Testis (tissue), 5 donors: ENCODE measurements around the gene REPS2. TPM values are rescaled to one million over a fixed set of nuclear protein-coding genes. Genes with fewer than 3 reads are reported as not detected.
A peak's percentile ranks its signal among the peaks of the same experiment; 100 is the strongest.

Source experiments
- DNase-seq: peaks from one replicate; pipeline ENCODE4 v3.0.0-alpha.2; 2019
- H3K27ac ChIP-seq, 2 donors: fragments of 200-600 bp; sonication (generic); one replicate each; pipeline ENCODE4 v1.5.1; 2019
- H3K27me3 ChIP-seq: fragments of 200-600 bp; sonication (generic); one replicate; pipeline ENCODE4 v1.5.1; 2019
- H3K36me3 ChIP-seq: fragments of 200-600 bp; sonication (generic); one replicate; pipeline ENCODE4 v1.5.1; 2017; ENCODE audit warnings: low read depth; ENCODE audit errors: missing control alignments
- H3K4me1 ChIP-seq: fragments of 200-600 bp; sonication (generic); one replicate; pipeline ENCODE4 v1.5.1; 2019
- H3K4me3 ChIP-seq, 2 donors: fragments of 200-600 bp; sonication (generic); one replicate each; pipeline ENCODE4 v1.5.1; 2017 to 2019
- H3K9me3 ChIP-seq: fragments of 200-600 bp; sonication (generic); one replicate; pipeline ENCODE4 v1.5.1; 2017
- POLR2A ChIP-seq: fragments of 450-650 bp; IDR thresholded peaks from one replicate; pipeline ENCODE4 v1.6.1; 2017; ENCODE audit warnings: antibody characterized with exemption, mild to moderate bottlenecking, moderate library complexity
- WGBS, 2 donors: methylation state at CpG; one replicate each; pipeline ENCODE4 v1.1.5; 2018; 5-methylcytosine and 5-hydroxymethylcytosine counted together
- intact Hi-C: fragments of 100-400 bp; cut with DNase I; formaldehyde crosslinking; loops from one replicate; pipeline ENCODE4 v1.15.1; 2023; ENCODE audit warnings: low total_unique reads
- long read RNA-seq, 2 donors: transcript quantifications; one replicate each; lab custom pipeline, GENCODE V29; 2026
- polyA plus RNA-seq: library from polyadenylated mRNA; stranded (reverse); fragments of 350-450 nt; fragmentation: Illumina TruSeq; extraction: RNeasy Lipid Tissue Mini Kit (QIAGEN cat#74804); gene quantifications from one replicate; pipeline ENCODE4 v1.2.3, GENCODE V29; 2014; ENCODE audit warnings: low read depth, low replicate concordance; ENCODE audit not compliant: insufficient read depth
- total RNA-seq, 2 donors: library from RNA; depleted of rRNA; stranded (reverse); fragments of >200 nt; gene quantifications; one replicate each; pipeline ENCODE4 v1.2.3, GENCODE V29; 2016
- TF ChIP-seq, protein P1 (sequence below), 3 experiments: fragments of 450-650 bp in 2 of 3; fragments of 200-600 bp in 1 of 3; sonication (generic) in 1 of 3; IDR thresholded peaks; one replicate each; pipeline ENCODE4 v1.5.1; 2016 to 2019; ENCODE audit warnings: antibody characterized with exemption in 3 of 3, mild to moderate bottlenecking in 2 of 3, moderate library complexity in 1 of 3

Gene REPS2
- 10 to 100 TPM; 13.2 to 19.6 TPM for total RNA-seq
- 6.7 TPM for polyA plus RNA-seq
- long read RNA-seq, donor 1, full-length matches to known transcripts, result 2 of 2 reads
- long read RNA-seq, donor 1, partial matches to known transcripts, result 0 of 2 reads
- long read RNA-seq, donor 1, other reads (novel, unspliced or antisense), result 0 of 2 reads
- long read RNA-seq, donor 2, full-length matches to known transcripts, result 3 of 3 reads
- long read RNA-seq, donor 2, partial matches to known transcripts, result 0 of 3 reads
- long read RNA-seq, donor 2, other reads (novel, unspliced or antisense), result 0 of 3 reads

GRCh38 chrX:16946361-16946964 is at the start of gene REPS2:
Gene REPS2 (plus strand): TSS chrX:16946658. CDS start chrX:16946862, 204 bp downstream.
- H3K27ac ChIP-seq, result peak within 1 kb of the TSS; percentile 24 to 53
- H3K4me3 ChIP-seq, result peak within 1 kb of the TSS; percentile 57 to 63
- H3K9me3 ChIP-seq, result no peaks in the 10 kb centered on the region
- 0% methylated on average over 4 of the region's 71 CpGs; no CpG with 5 or more reads in 1 of the 2 donors for WGBS, 2 donors
- intact Hi-C loops, result no loop called here
- H3K27me3 ChIP-seq, result no peaks in the 10 kb centered on the region
- H3K4me1 ChIP-seq, result no peaks in the 10 kb centered on the region
- no peak for TF ChIP-seq POLR2A
- TF ChIP-seq, protein P1, sequence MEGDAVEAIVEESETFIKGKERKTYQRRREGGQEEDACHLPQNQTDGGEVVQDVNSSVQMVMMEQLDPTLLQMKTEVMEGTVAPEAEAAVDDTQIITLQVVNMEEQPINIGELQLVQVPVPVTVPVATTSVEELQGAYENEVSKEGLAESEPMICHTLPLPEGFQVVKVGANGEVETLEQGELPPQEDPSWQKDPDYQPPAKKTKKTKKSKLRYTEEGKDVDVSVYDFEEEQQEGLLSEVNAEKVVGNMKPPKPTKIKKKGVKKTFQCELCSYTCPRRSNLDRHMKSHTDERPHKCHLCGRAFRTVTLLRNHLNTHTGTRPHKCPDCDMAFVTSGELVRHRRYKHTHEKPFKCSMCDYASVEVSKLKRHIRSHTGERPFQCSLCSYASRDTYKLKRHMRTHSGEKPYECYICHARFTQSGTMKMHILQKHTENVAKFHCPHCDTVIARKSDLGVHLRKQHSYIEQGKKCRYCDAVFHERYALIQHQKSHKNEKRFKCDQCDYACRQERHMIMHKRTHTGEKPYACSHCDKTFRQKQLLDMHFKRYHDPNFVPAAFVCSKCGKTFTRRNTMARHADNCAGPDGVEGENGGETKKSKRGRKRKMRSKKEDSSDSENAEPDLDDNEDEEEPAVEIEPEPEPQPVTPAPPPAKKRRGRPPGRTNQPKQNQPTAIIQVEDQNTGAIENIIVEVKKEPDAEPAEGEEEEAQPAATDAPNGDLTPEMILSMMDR (IDR thresholded peaks at IDR 0.05), result no peak
- DNase-seq, result peak; percentile 92
- no peaks in the 10 kb centered on the region for H3K36me3 ChIP-seq

GRCh38 chrX:16897445-16897844 is 49.0 kb upstream of the REPS2 start:
- intact Hi-C loops, result no loop called here
- no peak overlapping the region for H3K4me3 ChIP-seq
- 100% methylated on average over 1 of the region's 2 CpGs; no CpG with 5 or more reads in 1 of the 2 donors for WGBS, 2 donors
- no peak overlapping the region for H3K27ac ChIP-seq
- no peaks in the 10 kb centered on the region for H3K27me3 ChIP-seq
- no peaks in the 10 kb centered on the region for H3K9me3 ChIP-seq
- no peaks in the 10 kb centered on the region for H3K4me1 ChIP-seq
- no peak for DNase-seq
- no peaks in the 10 kb centered on the region for H3K36me3 ChIP-seq
- TF ChIP-seq, protein P1 (IDR thresholded peaks at IDR 0.05), result no peak
- TF ChIP-seq POLR2A, result no peak

- Histone ChIP-seq H3K36me3 (no peaks in the 10 kb centered on the region), H3K27ac (no peak overlapping the region), H3K27me3 (no peaks in the 10 kb centered on the region), H3K4me1 (no peaks in the 10 kb centered on the region), H3K9me3 (no peaks in the 10 kb centered on the region), H3K4me3 (no peak overlapping the region)
- no peak for DNase-seq
- WGBS, 2 donors, result 72 to 81% methylated on average over 6 to 8 of the region's 8 CpGs
- TF ChIP-seq, protein P1 (IDR thresholded peaks at IDR 0.05), result no peak
- TF ChIP-seq POLR2A, result no peak
- intact Hi-C loops, result no loop called here
Measured at GRCh38 chrX:16903274-16904022, 43.0 kb upstream of the REPS2 start.

GRCh38 chrX:16910376-16910775 is 36.1 kb upstream of the REPS2 start:
- no peaks in the 10 kb centered on the region for H3K36me3 ChIP-seq
- no peak for DNase-seq
- H3K4me3 ChIP-seq, result no peak overlapping the region
- no peaks in the 10 kb centered on the region for H3K27me3 ChIP-seq
- H3K27ac ChIP-seq, result no peak overlapping the region
- intact Hi-C loops, result no loop called here
- no peaks in the 10 kb centered on the region for H3K9me3 ChIP-seq
- no peak for TF ChIP-seq POLR2A
- TF ChIP-seq, protein P1 (IDR thresholded peaks at IDR 0.05), result no peak
- 71 to 100% methylated on average over 1 of the region's 1 CpG for WGBS, 2 donors
- H3K4me1 ChIP-seq, result no peaks in the 10 kb centered on the region
